Endothelial cell (in vitro differentiated cells): ENCODE data around the gene TBC1D3B. TPM values are rescaled to one million over a fixed set of nuclear protein-coding genes. Genes with fewer than 3 reads are reported as not detected.

Experiments used
- DNase-seq: peaks from one replicate; pipeline ENCODE4 v3.0.0; 2021; ENCODE audit warnings: low spot score
- H3K27ac Mint-ChIP-seq: one replicate; pipeline ENCODE4 v1.8.0; 2021; ENCODE audit warnings: mixed read lengths, inconsistent platforms; ENCODE audit not compliant: unreplicated experiment
- H3K27me3 Mint-ChIP-seq: one replicate; pipeline ENCODE4 v1.8.0; 2021; ENCODE audit warnings: mild to moderate bottlenecking, moderate library complexity, mixed read lengths, inconsistent platforms; ENCODE audit not compliant: unreplicated experiment
- H3K36me3 Mint-ChIP-seq: one replicate; pipeline ENCODE4 v1.8.0; 2021; ENCODE audit warnings: mild to moderate bottlenecking, low read depth, mixed read lengths, inconsistent platforms; ENCODE audit not compliant: unreplicated experiment
- H3K4me1 Mint-ChIP-seq: one replicate; pipeline ENCODE4 v1.8.0; 2021; ENCODE audit warnings: mild to moderate bottlenecking, mixed read lengths, inconsistent platforms; ENCODE audit not compliant: unreplicated experiment
- H3K4me3 Mint-ChIP-seq: one replicate; pipeline ENCODE4 v1.8.0; 2021; ENCODE audit warnings: mild to moderate bottlenecking, mixed read lengths, inconsistent platforms; ENCODE audit not compliant: unreplicated experiment
- H3K9me3 Mint-ChIP-seq: one replicate; pipeline ENCODE4 v1.8.0; 2021; ENCODE audit warnings: mixed read lengths, inconsistent platforms; ENCODE audit not compliant: unreplicated experiment
- total RNA-seq: library from RNA; stranded (reverse); fragmentation: NEBNext Ultra II Directional; extraction: Animal tissue kit (Norgen Biotek cat#: 25700); gene quantifications from one replicate; pipeline ENCODE4 v1.2.1, GENCODE V29; 2021; ENCODE audit not compliant: unreplicated experiment
- TF ChIP-seq, protein P1 (sequence below): fragments of 200-600 bp; sonication (generic); IDR thresholded peaks from one replicate; pipeline ENCODE4 v1.5.0; 2021; ENCODE audit warnings: antibody characterized with exemption; ENCODE audit not compliant: unreplicated experiment

Gene TBC1D3B
- total RNA-seq, 1 donor from 2014 or later, result 8.9 TPM

DNA sequence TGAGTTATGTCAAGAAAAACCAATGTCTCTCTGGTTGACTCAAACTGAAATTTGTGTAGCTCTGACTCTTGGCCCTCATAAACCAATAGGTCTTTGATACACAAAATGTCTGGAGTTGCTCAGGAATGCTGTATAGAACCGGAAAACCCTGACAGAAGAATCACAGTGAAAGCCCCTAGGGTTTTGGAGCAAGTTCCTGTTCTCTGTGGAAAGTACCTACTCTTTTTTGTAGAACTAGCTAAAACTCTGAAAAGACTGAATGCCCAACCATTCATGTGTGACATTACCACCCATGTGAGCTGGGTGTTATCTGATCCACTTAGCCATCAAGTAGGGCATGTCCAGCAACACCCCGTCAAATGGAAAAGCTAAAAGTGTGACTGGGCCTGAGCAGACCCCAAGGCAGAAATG is 44.0 kb downstream of the TBC1D3B start:
- no peak overlapping the region for H3K27ac Mint-ChIP-seq
- no peaks in the 10 kb centered on the region for H3K36me3 Mint-ChIP-seq
- no peaks in the 10 kb centered on the region for H3K4me1 Mint-ChIP-seq
- no peaks in the 10 kb centered on the region for H3K9me3 Mint-ChIP-seq
- no peaks in the 10 kb centered on the region for H3K27me3 Mint-ChIP-seq
- TF ChIP-seq, protein P1, sequence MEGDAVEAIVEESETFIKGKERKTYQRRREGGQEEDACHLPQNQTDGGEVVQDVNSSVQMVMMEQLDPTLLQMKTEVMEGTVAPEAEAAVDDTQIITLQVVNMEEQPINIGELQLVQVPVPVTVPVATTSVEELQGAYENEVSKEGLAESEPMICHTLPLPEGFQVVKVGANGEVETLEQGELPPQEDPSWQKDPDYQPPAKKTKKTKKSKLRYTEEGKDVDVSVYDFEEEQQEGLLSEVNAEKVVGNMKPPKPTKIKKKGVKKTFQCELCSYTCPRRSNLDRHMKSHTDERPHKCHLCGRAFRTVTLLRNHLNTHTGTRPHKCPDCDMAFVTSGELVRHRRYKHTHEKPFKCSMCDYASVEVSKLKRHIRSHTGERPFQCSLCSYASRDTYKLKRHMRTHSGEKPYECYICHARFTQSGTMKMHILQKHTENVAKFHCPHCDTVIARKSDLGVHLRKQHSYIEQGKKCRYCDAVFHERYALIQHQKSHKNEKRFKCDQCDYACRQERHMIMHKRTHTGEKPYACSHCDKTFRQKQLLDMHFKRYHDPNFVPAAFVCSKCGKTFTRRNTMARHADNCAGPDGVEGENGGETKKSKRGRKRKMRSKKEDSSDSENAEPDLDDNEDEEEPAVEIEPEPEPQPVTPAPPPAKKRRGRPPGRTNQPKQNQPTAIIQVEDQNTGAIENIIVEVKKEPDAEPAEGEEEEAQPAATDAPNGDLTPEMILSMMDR, result no peak
- DNase-seq, result no peak
- H3K4me3 Mint-ChIP-seq, result no peak overlapping the region

DNA sequence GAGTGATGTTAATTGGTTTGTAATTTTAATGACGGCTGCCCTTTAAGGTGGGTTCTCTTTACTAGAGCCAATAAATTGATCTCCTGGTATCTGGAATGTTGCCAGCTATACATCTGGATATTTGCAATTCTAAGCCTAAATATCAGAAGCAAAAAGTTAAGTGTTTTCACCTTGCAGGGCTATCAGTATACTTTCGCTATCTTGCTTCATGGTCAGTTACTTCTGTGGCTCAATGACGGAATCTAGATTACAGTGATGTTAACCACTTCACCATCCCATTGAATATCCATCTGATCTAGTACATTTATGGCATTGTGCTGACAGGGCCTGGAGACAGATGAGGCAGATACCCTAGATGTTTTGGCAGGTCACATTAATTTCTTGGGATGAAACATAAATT is 44.5 kb downstream of the TBC1D3B start:
- Mint-ChIP-seq H3K4me1 (no peaks in the 10 kb centered on the region), H3K4me3 (no peak overlapping the region), H3K27ac (no peak overlapping the region), H3K27me3 (no peaks in the 10 kb centered on the region), H3K36me3 (no peaks in the 10 kb centered on the region), H3K9me3 (no peaks in the 10 kb centered on the region)
- no peak for DNase-seq
- TF ChIP-seq, protein P1, result no peak

DNA sequence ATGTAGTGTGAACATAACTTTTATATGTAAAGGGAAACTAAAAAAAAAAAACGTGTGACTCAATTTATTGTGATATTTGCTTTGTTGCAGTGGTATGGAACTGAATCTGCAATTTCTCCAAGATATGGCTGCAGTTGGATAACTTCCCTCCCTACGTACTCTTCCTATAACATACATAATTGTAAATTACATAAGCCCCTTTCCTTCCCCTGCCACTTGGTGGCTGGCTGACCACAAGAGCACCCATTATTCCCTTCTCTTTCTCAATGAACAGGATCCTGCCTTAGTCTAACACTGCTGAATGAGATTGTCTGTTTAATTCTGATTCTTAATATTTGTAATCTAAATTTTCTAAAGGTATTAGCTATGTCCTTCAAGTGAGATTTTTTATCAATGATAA is 45.0 kb downstream of the TBC1D3B start:
- no peak for DNase-seq
- no peaks in the 10 kb centered on the region for H3K9me3 Mint-ChIP-seq
- H3K27ac Mint-ChIP-seq, result no peak overlapping the region
- TF ChIP-seq, protein P1, result no peak
- no peaks in the 10 kb centered on the region for H3K27me3 Mint-ChIP-seq
- H3K4me3 Mint-ChIP-seq, result no peak overlapping the region
- no peaks in the 10 kb centered on the region for H3K36me3 Mint-ChIP-seq
- no peaks in the 10 kb centered on the region for H3K4me1 Mint-ChIP-seq

DNA sequence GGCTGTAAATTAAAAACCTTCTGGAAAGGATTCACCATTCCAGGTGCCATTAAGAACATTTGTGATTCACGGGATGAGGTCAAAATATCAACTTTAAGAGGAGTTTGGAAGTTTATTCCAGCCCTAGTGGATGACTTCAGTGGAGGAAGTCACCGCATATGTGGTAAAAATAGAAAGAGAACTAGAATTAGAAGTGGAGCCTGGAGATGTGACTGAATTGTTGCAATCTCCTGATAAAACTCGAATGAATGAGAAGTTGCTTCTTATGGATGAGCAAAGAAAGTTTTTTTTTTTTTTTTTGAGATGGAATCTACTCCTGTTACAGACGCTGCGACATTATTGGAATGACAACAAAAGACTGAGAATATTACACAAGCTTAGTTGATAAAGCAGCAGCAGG is 46.1 kb downstream of the TBC1D3B start:
- TF ChIP-seq, protein P1, result no peak
- no peak for DNase-seq
- Mint-ChIP-seq H3K27me3 (no peaks in the 10 kb centered on the region), H3K4me3 (no peak overlapping the region), H3K36me3 (peaks cover 4% of the 10 kb centered on the region), H3K27ac (no peak overlapping the region), H3K9me3 (peaks cover 10% of the 10 kb centered on the region), H3K4me1 (no peaks in the 10 kb centered on the region)

DNA sequence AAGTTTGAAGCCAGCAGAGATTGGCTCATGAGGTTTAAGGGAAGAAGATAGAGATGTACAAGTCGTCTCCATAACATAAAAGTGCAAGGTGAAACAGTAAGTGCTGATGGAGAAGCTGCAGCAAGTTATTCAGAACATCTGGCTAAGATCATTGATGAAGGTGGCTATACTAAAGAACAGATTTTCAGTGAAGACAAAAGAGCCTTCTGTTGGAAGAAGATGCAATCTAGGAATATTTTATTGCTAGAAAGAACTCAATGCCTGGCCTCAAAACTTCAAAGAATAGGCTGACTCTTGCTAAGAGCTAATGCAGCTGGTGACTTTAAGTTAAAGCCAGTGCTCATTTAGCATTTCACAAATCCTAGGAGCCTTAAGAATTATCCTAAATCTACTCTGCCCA is 46.8 kb downstream of the TBC1D3B start:
- Mint-ChIP-seq H3K4me3 (no peak overlapping the region), H3K4me1 (no peaks in the 10 kb centered on the region), H3K9me3 (peaks cover 10% of the 10 kb centered on the region), H3K27me3 (no peaks in the 10 kb centered on the region), H3K27ac (no peak overlapping the region), H3K36me3 (peaks cover 4% of the 10 kb centered on the region)
- no peak for DNase-seq
- TF ChIP-seq, protein P1, result no peak
